GM21526 (cell line): Measurements from ENCODE around the gene PIGC.

Source experiments
- ATAC-seq: cut with Tn5 transposase; IDR thresholded peaks from one replicate; pipeline ENCODE4 v1.9.1; 2021; ENCODE audit warnings: moderate library complexity; ENCODE audit not compliant: unreplicated experiment, low FRiP score

PIGC gene

GRCh38 chr1:172443666-172444453, at the start of gene PIGC:
Gene PIGC (minus strand): TSS chr1:172444069. CDS start chr1:172442622, 1,447 bp downstream.
- peak; percentile 99 for ATAC-seq

GRCh38 chr1:172492421-172492820, 48.6 kb upstream of the PIGC start:
- no peak for ATAC-seq

GRCh38 chr1:172489847-172490246, 46.0 kb upstream of the PIGC start:
- ATAC-seq, result no peak

- no peak for ATAC-seq
These were observed 44.5 kb upstream of the PIGC start for GRCh38 chr1:172488393-172488792.

- no peak for ATAC-seq
These were observed 43.7 kb upstream of the PIGC start for GRCh38 chr1:172487550-172487949.

GRCh38 chr1:172486805-172487454, 43.1 kb upstream of the PIGC start:
- ATAC-seq, result no peak

- no peak for ATAC-seq
These were observed 41.8 kb upstream of the PIGC start for GRCh38 chr1:172485626-172486025.

GRCh38 chr1:172484252-172484651, 40.4 kb upstream of the PIGC start:
- ATAC-seq, result no peak

- no peak for ATAC-seq
These were observed 39.6 kb upstream of the PIGC start for GRCh38 chr1:172483448-172483847.

- ATAC-seq, result no peak
These were observed 38.2 kb upstream of the PIGC start for GRCh38 chr1:172482044-172482443.

- no peak for ATAC-seq
These were observed 36.6 kb upstream of the PIGC start for GRCh38 chr1:172480431-172480830.

- no peak for ATAC-seq
These were observed 34.6 kb upstream of the PIGC start for GRCh38 chr1:172478485-172478884.

GRCh38 chr1:172477741-172478140, 33.9 kb upstream of the PIGC start:
- no peak for ATAC-seq

- ATAC-seq, result no peak
These were observed 33.3 kb upstream of the PIGC start for GRCh38 chr1:172477216-172477615.

- ATAC-seq, result no peak
These were observed 32.4 kb upstream of the PIGC start for GRCh38 chr1:172476218-172476811.

GRCh38 chr1:172473842-172474241, 30.0 kb upstream of the PIGC start:
- no peak for ATAC-seq

- ATAC-seq, result no peak
These were observed 29.4 kb upstream of the PIGC start for GRCh38 chr1:172473302-172473701.

- no peak for ATAC-seq
These were observed 28.6 kb upstream of the PIGC start for GRCh38 chr1:172472495-172472894.

- no peak for ATAC-seq
These were observed 27.8 kb upstream of the PIGC start for GRCh38 chr1:172471666-172472065.

- no peak for ATAC-seq
These were observed 26.3 kb upstream of the PIGC start for GRCh38 chr1:172470149-172470548.

GRCh38 chr1:172469717-172470116, 25.8 kb upstream of the PIGC start:
- no peak for ATAC-seq

- no peak for ATAC-seq
These were observed 24.4 kb upstream of the PIGC start for GRCh38 chr1:172468296-172468695.
